Mesodermal cell (in vitro differentiated cells): ENCODE measurements around the gene ABCB9.

Source experiments
- H3K27ac ChIP-seq: 2 replicates; pipeline ENCODE4 v1.7.0; 2013; ENCODE audit warnings: mild to moderate bottlenecking, low read depth, low read length, moderate library complexity; ENCODE audit not compliant: severe bottlenecking
- H3K36me3 ChIP-seq: 2 replicates; pipeline ENCODE4 v1.7.1; 2013; ENCODE audit warnings: mild to moderate bottlenecking, low read length, moderate library complexity; ENCODE audit not compliant: control insufficient read depth, insufficient read depth
- H3K4me1 ChIP-seq: one replicate; pipeline ENCODE4 v1.7.1; 2013; ENCODE audit warnings: mild to moderate bottlenecking, low read length; ENCODE audit not compliant: insufficient read depth, control insufficient read depth, poor library complexity, severe bottlenecking
- H3K4me3 ChIP-seq: 2 replicates; pipeline ENCODE4 v1.7.0; 2013; ENCODE audit warnings: low read length, control low read depth, mild to moderate bottlenecking; ENCODE audit not compliant: insufficient read depth, poor library complexity, severe bottlenecking; ENCODE audit errors: extremely low read depth
- H3K9me3 ChIP-seq: 2 replicates; pipeline ENCODE4 v1.7.1; 2013; ENCODE audit warnings: mild to moderate bottlenecking, low read length, moderate library complexity; ENCODE audit not compliant: control insufficient read depth
- WGBS, 2 experiments: methylation state at CpG; one replicate each; pipeline ENCODE4 v1.1.5; 2013; ENCODE audit warnings: missing lambda C conversion rate in 2 of 2; ENCODE audit not compliant: insufficient coverage in 2 of 2; 5-methylcytosine and 5-hydroxymethylcytosine counted together

The ABCB9 gene

DNA sequence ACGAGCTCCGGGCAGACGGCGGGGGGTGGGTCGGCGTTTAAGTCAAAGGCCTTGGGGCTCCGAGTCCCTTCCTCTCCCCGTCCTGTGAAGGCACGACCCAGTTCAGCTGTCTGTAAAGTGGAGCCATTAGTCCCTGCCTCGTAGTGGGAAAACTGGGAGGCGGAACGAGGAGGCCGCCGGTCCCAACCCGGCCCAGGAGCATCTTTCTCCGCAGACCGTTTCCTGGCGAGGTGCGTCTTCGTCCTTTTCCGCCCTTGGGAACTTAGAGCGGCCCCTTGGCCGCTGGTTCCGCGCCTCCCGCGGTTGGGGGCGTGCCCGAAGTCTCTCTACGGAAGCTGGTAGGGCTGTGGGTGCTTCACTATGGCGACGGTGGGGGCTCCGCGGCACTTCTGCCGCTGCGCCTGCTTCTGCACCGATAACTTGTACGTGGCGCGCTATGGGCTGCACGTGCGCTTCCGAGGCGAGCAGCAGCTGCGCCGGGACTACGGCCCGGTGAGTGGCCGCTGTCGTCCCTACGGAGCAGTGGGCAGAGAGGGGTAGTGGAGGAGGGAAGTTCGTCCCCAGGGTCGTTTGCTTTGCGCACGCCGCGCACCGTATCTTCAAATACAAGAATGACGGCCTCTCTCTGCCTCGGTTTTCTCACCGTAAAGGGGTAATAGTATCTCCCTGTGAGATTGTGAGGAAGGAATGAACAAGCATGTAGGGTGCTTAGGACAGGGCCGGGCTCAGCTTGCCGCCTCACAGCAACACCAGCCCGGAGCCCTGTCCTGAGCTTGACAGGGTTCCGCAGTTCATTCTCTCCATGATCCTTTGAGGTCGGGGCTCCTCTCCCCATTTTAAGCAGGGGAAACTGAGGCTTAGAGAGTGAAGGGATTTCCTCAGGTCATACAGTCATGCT, 8.9 kb upstream of the ABCB9 start, which contains the start of gene OGFOD2:
TSS of gene OGFOD2 (plus strand) at position 353 of the 898 bp plus-strand sequence. CDS start at position 361, 8 bp downstream.
- Histone ChIP-seq H3K9me3 (no peaks in the 10 kb centered on the region), H3K4me3 (peak within 1 kb of the TSS; percentile 97), H3K27ac (peak within 1 kb of the TSS; percentile 97), H3K36me3 (peaks cover 27% of the 10 kb centered on the region), H3K4me1 (peaks cover 18% of the 10 kb centered on the region)
- 1% methylated on average over 55 to 59 of the region's 66 CpGs for WGBS, 2 experiments

DNA sequence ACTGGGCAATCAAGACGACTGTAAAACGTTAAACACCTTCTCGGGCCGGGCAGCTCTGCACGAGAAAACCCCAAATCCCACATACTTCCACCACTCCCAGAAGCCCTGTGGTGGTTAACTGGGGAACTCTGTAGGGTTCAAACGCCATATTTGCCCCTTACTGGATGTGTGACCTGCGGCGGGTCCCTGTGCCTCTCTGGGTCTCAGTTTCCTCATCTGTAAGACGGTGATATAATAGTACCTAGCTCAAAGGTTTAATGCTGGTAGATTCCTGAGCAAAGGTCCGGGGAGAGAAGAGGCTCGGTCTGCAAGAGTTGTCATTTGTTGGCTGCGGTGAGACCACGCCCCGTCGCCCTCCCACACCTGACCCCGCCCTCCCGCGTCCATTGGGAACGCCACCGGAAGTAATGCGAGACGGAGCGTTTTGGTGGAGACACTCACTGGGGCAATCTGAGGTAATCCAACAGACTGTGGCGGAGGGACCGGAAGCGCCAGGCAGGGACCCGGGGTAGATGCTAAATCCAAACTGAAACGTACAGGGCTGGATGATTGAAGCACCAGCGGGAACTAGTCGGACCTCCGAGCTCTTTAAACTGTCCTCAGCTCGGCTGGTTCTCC, 8.1 kb upstream of the ABCB9 start:
- peak overlapping the region; percentile 97 for H3K4me3 ChIP-seq
- 0% methylated on average over 23 to 27 of the region's 32 CpGs for WGBS, 2 experiments
- peaks cover 15% of the 10 kb centered on the region for H3K4me1 ChIP-seq
- H3K27ac ChIP-seq, result peak overlapping the region; percentile 97
- H3K36me3 ChIP-seq, result peaks cover 27% of the 10 kb centered on the region
- H3K9me3 ChIP-seq, result no peaks in the 10 kb centered on the region

DNA sequence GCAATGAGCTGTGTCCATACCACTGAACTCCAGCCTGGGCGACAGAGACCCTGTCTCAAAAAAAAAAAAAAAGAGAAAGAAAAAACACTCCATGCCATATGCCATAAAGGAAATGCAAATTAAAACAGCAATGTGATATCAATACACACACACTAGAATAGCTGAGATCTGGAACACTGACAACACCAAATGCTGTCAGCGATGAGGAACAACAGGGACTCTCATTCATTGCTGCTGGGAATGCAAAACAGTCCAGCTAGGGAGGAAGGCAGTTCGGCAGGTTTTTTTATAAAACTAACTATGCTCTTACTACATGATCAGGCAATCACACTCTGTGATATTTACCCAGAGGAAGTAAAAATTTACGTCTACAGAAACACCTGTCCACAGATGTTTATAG, 3.4 kb upstream of the ABCB9 start:
- Histone ChIP-seq H3K4me1 (peaks cover 7% of the 10 kb centered on the region), H3K4me3 (no peak overlapping the region), H3K27ac (no peak overlapping the region), H3K9me3 (no peaks in the 10 kb centered on the region), H3K36me3 (no peaks in the 10 kb centered on the region)
- WGBS, 2 experiments, result 84 to 95% methylated on average over 3 to 4 of the region's 4 CpGs

DNA sequence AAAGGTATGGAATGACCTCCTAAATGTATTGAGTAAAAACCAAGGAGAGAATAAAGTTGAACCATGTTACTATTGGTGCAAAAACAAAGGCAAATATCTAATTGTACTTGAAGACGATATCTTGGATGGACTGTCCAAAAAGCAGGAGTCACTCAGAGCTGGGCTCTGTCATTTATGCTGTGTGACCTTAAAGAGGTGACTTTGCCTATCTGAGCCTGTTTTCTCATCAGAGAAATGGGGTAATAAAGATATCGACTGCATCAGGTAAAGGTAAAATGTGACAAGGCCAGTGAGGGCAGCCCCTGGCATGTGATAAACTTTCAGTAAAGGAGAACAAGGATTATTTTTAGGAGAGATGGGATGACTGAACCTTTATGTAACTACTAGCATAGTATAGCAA, 1.8 kb upstream of the ABCB9 start:
- Histone ChIP-seq H3K9me3 (no peaks in the 10 kb centered on the region), H3K4me3 (no peak overlapping the region), H3K27ac (no peak overlapping the region), H3K36me3 (no peaks in the 10 kb centered on the region), H3K4me1 (peaks cover 11% of the 10 kb centered on the region)
- 78 to 85% methylated on average over 2 of the region's 2 CpGs for WGBS, 2 experiments

DNA sequence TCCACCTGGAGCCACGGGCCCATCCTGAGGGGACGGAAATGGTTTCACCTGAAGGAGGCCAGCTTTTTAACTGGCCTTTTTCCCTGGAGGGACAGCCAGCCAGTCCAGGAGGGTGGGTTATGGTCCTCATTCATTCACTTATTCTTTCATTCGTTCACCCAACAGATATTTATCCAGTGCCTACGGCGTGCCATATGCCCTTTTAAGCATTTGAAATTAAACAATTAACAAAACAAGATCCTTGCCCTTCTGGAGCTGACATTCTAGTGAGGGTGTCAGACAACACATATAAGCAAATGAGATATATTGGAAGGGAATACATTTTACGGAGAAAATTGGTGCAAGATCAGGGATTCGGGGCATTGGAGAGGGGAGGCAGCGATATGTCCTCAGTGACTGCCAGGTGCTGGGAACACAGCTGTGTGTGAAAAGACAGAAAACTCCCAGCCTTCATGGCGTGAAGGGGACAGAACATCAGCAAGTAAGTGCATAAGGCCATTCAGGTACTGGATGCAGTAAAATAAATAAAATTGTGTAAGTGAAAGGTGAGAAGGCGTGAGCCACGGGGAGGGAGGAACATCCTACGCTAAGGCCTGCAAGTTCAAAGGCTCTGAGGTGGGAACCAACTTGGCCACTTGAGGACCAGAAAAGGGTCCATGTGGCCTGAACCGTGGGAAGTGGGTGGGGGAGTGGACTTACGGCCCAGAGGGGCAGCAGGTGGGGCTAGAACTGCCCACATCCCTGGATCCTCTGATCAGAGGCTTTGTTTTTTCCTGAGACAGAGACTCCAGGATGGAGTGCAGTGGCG, 684 bp upstream of the ABCB9 start:
- Histone ChIP-seq H3K4me3 (no peak overlapping the region), H3K27ac (no peak overlapping the region), H3K4me1 (peaks cover 11% of the 10 kb centered on the region), H3K36me3 (no peaks in the 10 kb centered on the region), H3K9me3 (no peaks in the 10 kb centered on the region)
- 70 to 80% methylated on average over 9 to 12 of the region's 15 CpGs for WGBS, 2 experiments

DNA sequence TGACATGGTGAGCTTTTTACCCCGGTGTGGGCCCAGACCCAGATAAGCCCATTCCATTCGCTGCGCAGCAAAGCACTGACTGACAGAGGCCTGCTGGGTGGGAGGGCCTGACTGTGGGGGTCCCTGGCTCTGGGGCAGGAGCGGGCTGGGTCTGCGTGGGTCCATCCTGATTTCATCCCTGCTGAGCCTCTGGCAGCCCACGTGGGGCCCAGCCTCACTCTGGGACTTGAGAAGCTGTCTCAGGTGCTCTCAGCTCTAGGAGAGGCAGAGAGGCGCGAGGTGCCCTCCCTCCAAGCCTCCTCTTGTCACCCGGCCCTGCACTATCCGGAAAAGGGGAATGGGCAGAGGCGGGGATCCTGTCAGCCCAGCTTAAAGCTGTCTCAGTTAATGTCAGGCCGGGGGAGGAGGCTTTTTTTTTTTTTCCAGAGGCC, 927 bp downstream of the ABCB9 start:
- peaks cover 11% of the 10 kb centered on the region for H3K4me1 ChIP-seq
- H3K4me3 ChIP-seq, result peak overlapping the region; percentile 59
- 51 to 60% methylated on average over 8 to 11 of the region's 12 CpGs for WGBS, 2 experiments
- H3K9me3 ChIP-seq, result no peaks in the 10 kb centered on the region
- H3K27ac ChIP-seq, result no peak overlapping the region
- H3K36me3 ChIP-seq, result no peaks in the 10 kb centered on the region

DNA sequence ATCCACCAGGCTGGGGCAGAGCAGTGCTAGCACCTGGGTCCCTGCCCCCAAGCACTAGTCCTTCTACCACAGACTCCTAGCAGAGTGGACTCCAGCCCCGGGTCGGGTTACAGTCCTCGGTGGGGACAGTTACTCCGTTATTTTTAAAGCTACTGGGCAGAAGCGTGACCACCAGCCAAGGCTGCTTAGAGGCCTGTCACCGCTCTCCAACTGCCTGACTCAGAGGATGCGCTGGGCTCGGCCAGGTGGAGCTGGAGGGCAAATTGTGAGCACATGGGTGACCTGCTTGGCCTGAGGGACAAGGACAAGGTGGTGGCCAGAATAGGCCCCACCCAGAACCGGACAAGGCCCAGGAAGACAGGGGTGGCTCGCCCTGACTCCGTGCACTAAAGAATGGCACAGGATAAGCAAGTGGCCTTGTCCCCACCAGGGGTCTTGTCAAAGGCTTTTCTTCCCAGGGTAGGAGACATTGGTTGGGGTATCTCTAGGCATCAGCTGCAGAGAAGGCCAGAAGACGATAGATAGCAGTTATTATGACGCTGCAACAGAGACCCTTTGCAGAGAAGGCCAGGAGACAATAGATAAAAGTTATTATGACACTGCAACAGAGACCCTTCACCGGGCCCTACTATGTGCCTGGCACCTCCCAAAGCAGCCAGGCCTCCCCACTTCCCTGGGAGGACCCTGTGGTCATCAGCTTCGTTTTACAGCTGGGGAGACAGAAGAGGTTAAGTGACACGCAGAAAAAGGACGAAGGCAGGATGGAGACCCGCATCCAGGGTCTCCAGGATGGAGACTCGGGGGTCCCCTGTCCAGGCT, 1.6 kb downstream of the ABCB9 start:
- H3K36me3 ChIP-seq, result peaks cover 3% of the 10 kb centered on the region
- H3K9me3 ChIP-seq, result no peaks in the 10 kb centered on the region
- 86 to 87% methylated on average over 17 to 19 of the region's 19 CpGs for WGBS, 2 experiments
- no peak overlapping the region for H3K4me3 ChIP-seq
- H3K27ac ChIP-seq, result no peak overlapping the region
- H3K4me1 ChIP-seq, result peaks cover 11% of the 10 kb centered on the region

DNA sequence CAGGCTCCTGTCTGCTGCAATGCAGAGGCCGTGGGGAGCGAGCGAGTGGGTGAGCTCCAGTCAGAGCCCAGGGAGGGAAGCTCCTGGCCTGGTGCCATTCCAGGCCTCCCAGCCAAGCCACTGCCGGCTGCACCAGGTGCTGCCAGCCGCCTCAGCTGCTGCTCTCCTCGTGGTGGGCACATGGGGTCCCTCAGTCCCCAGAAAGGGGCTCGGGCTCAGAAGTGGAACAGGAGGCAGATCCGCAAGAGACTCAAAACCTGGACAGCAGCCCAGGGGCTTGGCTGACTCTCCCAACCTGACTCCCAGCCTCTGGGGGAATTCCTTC, 2.4 kb downstream of the ABCB9 start:
- H3K27ac ChIP-seq, result no peak overlapping the region
- peaks cover 3% of the 10 kb centered on the region for H3K36me3 ChIP-seq
- peaks cover 11% of the 10 kb centered on the region for H3K4me1 ChIP-seq
- WGBS, 2 experiments, result 89 to 100% methylated on average over 5 to 8 of the region's 8 CpGs
- H3K4me3 ChIP-seq, result no peak overlapping the region
- no peaks in the 10 kb centered on the region for H3K9me3 ChIP-seq

DNA sequence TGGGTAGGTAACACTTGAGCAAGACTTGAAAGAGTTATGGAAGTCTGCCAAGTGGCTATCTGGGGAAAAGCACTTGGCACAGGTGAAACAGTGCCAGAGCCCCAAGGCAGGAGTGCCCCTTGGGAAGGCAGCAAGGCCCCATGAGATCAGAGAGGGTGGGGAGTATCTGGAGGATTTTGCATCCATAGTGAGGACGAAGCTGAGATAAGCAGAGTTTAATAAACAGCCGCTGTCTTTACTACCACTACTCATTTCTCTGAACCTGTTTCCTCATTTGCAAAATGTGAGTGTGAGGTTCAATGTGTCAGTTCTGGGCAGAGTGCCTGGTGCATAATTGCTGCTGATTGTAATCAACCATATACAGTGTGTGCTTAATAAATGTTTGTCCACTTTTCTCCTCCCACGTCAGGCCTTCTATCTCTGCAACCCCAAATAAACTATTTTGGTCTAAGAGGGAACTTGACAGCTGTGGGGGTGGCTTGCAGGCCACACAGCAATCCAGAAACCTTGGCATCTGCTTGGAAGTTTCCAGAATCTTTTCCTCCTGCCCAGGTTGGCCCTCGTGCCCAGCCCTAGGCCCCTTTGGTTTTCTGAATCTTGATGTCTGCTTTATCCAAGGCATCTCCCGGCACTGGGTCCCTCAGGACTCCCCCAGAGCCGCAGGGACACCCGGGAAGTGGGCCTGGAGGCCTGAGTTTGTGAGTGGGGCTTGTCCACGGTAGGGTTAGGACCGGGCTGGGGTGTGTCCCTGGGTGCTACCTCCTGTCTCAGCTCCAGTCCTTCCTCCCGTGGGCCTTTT, 4.5 kb downstream of the ABCB9 start:
- H3K27ac ChIP-seq, result no peak overlapping the region
- 89 to 93% methylated on average over 7 to 8 of the region's 10 CpGs for WGBS, 2 experiments

More for the DNA sequence above, 4.5 kb downstream of the ABCB9 start:
- H3K4me1 ChIP-seq, result peaks cover 11% of the 10 kb centered on the region
- H3K36me3 ChIP-seq, result peaks cover 3% of the 10 kb centered on the region
- no peaks in the 10 kb centered on the region for H3K9me3 ChIP-seq
- H3K4me3 ChIP-seq, result no peak overlapping the region
